B cell (primary cell): ENCODE data around the gene TJP2. TPM values are rescaled to one million over a fixed set of nuclear protein-coding genes. Genes with fewer than 3 reads are reported as not detected.
"Not testable (repeated sequence)": the region's sequence is repeated elsewhere in the genome, so short reads cannot be mapped to it uniquely, and the experiment has no call there.

Source experiments
- ATAC-seq: fragments of 200-7000 bp; cut with Tn5 transposase; one replicate; pipeline ENCODE4 v1.10.0; 2021; ENCODE audit warnings: low read depth, mild to moderate bottlenecking, moderate number of reproducible peaks, moderate library complexity
- CTCF ChIA-PET: fragments of 350-600 bp; sonication (Branson Sonifier 250); formaldehyde crosslinking; loops from one replicate; lab custom pipeline; 2021; ENCODE audit warnings: antibody characterized with exemption, inconsistent platforms; lab: Charles Lee
- POLR2A ChIA-PET: fragments of 350-600 bp; sonication (Branson Sonifier 250); formaldehyde crosslinking; loops from one replicate; lab custom pipeline; 2021; ENCODE audit warnings: antibody characterized with exemption; lab: Charles Lee
- DNase-seq: peaks from one replicate; pipeline ENCODE4 v3.0.0; 2013
- H2AFZ ChIP-seq: 2 replicates; pipeline ENCODE4 v1.6.1; 2012; ENCODE audit warnings: mild to moderate bottlenecking, low read depth, low read length; ENCODE audit not compliant: insufficient read depth, poor library complexity, severe bottlenecking
- H3K27ac ChIP-seq, 2 donors: 1 replicate in 1 of 2; 2 replicates in 1 of 2; pipeline ENCODE4 v1.5.1; 2012 to 2013; ENCODE audit warnings: low read length in 2 of 2, mild to moderate bottlenecking in 2 of 2, moderate library complexity in 1 of 2
- H3K27me3 ChIP-seq, 4 experiments: fragments of 200-600 bp in 1 of 4; sonication (generic) in 1 of 4; replicated peaks in 1 of 4; 1 replicate in 2 of 4; 2 replicates in 2 of 4; pipeline versions ENCODE4 v1.6.1 to v1.7.0; 2013 to 2016; ENCODE audit warnings: low read length in 3 of 4, mild to moderate bottlenecking in 2 of 4, mixed read lengths in 1 of 4, moderate library complexity in 1 of 4; ENCODE audit not compliant: insufficient read depth in 4 of 4, control insufficient read depth in 3 of 4; ENCODE audit errors: control extremely low read depth in 1 of 4
- H3K36me3 ChIP-seq, 2 experiments: replicated peaks in 1 of 2; 1 replicate in 1 of 2; 2 replicates in 1 of 2; pipeline versions ENCODE4 v1.6.1 to v1.7.1; 2013; ENCODE audit warnings: low read length in 1 of 2; ENCODE audit not compliant: insufficient read depth in 2 of 2, control insufficient read depth in 1 of 2; ENCODE audit errors: control extremely low read depth in 1 of 2, extremely low read depth in 1 of 2
- H3K4me1 ChIP-seq, 2 donors: fragments of 200-600 bp in 1 of 2; sonication (generic) in 1 of 2; 1 replicate in 1 of 2; 2 replicates in 1 of 2; pipeline versions ENCODE4 v1.5.1 to v1.6.1; 2013 to 2017; ENCODE audit warnings: low read length in 2 of 2; ENCODE audit not compliant: control insufficient read depth in 2 of 2, insufficient read depth in 2 of 2
- H3K4me2 ChIP-seq: replicated peaks from 2 replicates; pipeline ENCODE3; 2012; ENCODE audit warnings: mild to moderate bottlenecking, low read depth, low read length; ENCODE audit not compliant: poor library complexity, severe bottlenecking
- H3K4me3 ChIP-seq, 5 experiments: fragments of 200-600 bp in 1 of 5; sonication (generic) in 1 of 5; 1 replicate in 3 of 5; 2 replicates in 2 of 5; pipeline versions ENCODE4 v1.5.1 to v1.7.0; 2011 to 2016; ENCODE audit warnings: low read length in 4 of 5, mild to moderate bottlenecking in 4 of 5, low read depth in 2 of 5, control low read depth in 1 of 5, moderate library complexity in 1 of 5; ENCODE audit not compliant: insufficient read depth in 1 of 5; ENCODE audit errors: control extremely low read depth in 1 of 5, extremely low read depth in 1 of 5
- H3K79me2 ChIP-seq: fragments of 200-600 bp; sonication (generic); one replicate; pipeline ENCODE4 v1.6.0; 2016; ENCODE audit warnings: low read length; ENCODE audit not compliant: control insufficient read depth, insufficient read depth
- H3K9ac ChIP-seq: fragments of 200-600 bp; sonication (generic); 2 replicates; pipeline ENCODE4 v1.6.1; 2017; ENCODE audit warnings: mild to moderate bottlenecking, low read length, moderate library complexity
- H3K9me3 ChIP-seq, 3 donors: one replicate each; pipeline versions ENCODE4 v1.6.1 to v1.7.1; 2013; ENCODE audit warnings: low read length in 2 of 3; ENCODE audit not compliant: control insufficient read depth in 2 of 3, insufficient read depth in 1 of 3; ENCODE audit errors: control extremely low read depth in 1 of 3
- H4K20me1 ChIP-seq: 2 replicates; pipeline ENCODE4 v1.6.0; 2012; ENCODE audit warnings: mild to moderate bottlenecking, low read length; ENCODE audit not compliant: insufficient read depth, control insufficient read depth, poor library complexity, severe bottlenecking
- H3K27ac Mint-ChIP-seq: one replicate; pipeline ENCODE4 v1.8.0; 2021; ENCODE audit warnings: mixed read lengths
- H3K27me3 Mint-ChIP-seq: one replicate; pipeline ENCODE4 v1.8.0; 2021; ENCODE audit warnings: mixed read lengths
- H3K4me1 Mint-ChIP-seq: one replicate; pipeline ENCODE4 v1.8.0; 2021; ENCODE audit warnings: mixed read lengths
- H3K4me3 Mint-ChIP-seq: one replicate; pipeline ENCODE4 v1.8.0; 2021; ENCODE audit warnings: mixed read lengths
- H3K9me3 Mint-ChIP-seq: one replicate; pipeline ENCODE4 v1.8.0; 2022; ENCODE audit warnings: mixed read lengths; ENCODE audit not compliant: insufficient read depth
- CTCF ChIP-seq: fragments of 200-600 bp; IDR thresholded peaks from one replicate; pipeline ENCODE4 v1.8.0; 2022; ENCODE audit warnings: antibody characterized with exemption, mild to moderate bottlenecking
- EZH2 ChIP-seq: IDR thresholded peaks from 2 replicates; pipeline ENCODE4 v1.6.1; 2012; ENCODE audit warnings: borderline replicate concordance, low read depth, mild to moderate bottlenecking, moderate library complexity, low read length; ENCODE audit not compliant: insufficient read depth, poor library complexity, severe bottlenecking
- WGBS: methylation state at CpG from one replicate; pipeline ENCODE4 v1.1.5; 2013; ENCODE audit warnings: missing lambda C conversion rate; ENCODE audit not compliant: insufficient coverage; 5-methylcytosine and 5-hydroxymethylcytosine counted together
- intact Hi-C: fragments of 100-400 bp; cut with micrococcal nuclease; formaldehyde crosslinking; loops from one replicate; pipeline ENCODE4 v1.10.0; 2022
- polyA plus RNA-seq: library from polyadenylated mRNA; depleted of rRNA; stranded (reverse); fragments of >200 nt; gene quantifications from 2 replicates; pipeline ENCODE4 v1.2.3, GENCODE V29; 2012
- total RNA-seq, 2 donors: library from RNA; stranded (reverse); fragments of 120-200 nt in 1 of 2; gene quantifications; 1 replicate in 1 of 2; 2 replicates in 1 of 2; pipeline versions ENCODE4 v1.2.3 to v1.2.4, GENCODE V29; 2013 to 2022

Gene TJP2
- total and polyA plus RNA-seq, 2 donors (not counting 1 experiment from before 2014, with no cell fraction given) = 1.2 to 2.3 TPM

DNA sequence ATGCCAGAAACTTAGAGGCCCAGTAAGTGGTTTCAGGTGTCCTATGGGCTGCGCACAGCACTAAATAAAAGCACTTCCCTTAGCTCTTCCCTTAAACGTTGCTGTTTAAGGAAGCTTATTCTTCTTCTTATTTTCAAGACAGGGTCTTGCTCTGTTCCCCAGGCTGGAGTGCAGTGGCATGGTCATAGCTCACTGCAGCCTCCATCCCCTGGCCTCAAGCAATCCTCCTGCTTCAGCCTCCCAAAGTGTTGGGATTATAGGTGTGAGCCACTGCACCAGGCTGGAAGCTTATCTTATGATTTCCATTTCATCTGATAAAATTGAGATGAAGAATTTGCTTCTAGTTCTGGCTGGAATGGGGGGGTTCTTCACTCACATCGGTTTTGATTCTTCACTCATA lies 15.6 kb upstream of the TJP2 start:
- TF ChIP-seq CTCF (no peak), EZH2 (no peak)
- Histone ChIP-seq H3K27me3 (no peaks in the 10 kb centered on the region), H3K4me3 (no peak overlapping the region), H3K9ac (no peak overlapping the region), H4K20me1 (no peaks in the 10 kb centered on the region), H2AFZ (no peak overlapping the region), H3K9me3 (peaks cover 0 to 5% (median 0%) of the 10 kb centered on the region in 3 donors), H3K27ac (no peak overlapping the region), H3K36me3 (no peaks in the 10 kb centered on the region), H3K4me2 (no peak overlapping the region), H3K4me1 (peaks cover 0 to 6% of the 10 kb centered on the region in 2 donors), H3K79me2 (no peaks in the 10 kb centered on the region)
- H3K27me3 Mint-ChIP-seq = no peaks in the 10 kb centered on the region
- no peak for DNase-seq
- intact Hi-C loops = no loop called here
- H3K27ac Mint-ChIP-seq = no peak overlapping the region
- H3K4me1 Mint-ChIP-seq = peaks cover 9% of the 10 kb centered on the region
- WGBS = 50% methylated on average over 2 of the region's 3 CpGs
- ChIA-PET CTCF (interaction anchor here (0.6 to 1.2 kb wide), 2 partner anchors 10 to 376 kb away, joined by 3 read pairs; no protein-coding TSS in a partner anchor), POLR2A (interaction anchor here (0.6 kb wide), 1 partner anchor 27 kb away, joined by 5 read pairs; no protein-coding TSS in a partner anchor)
- H3K4me3 Mint-ChIP-seq = no peak overlapping the region
- ATAC-seq = no peak
- no peaks in the 10 kb centered on the region for H3K9me3 Mint-ChIP-seq

- H3K27me3 ChIP-seq, H3K4me2 ChIP-seq, H3K9me3 Mint-ChIP-seq, POLR2A ChIA-PET, H3K27ac ChIP-seq, H3K4me1 Mint-ChIP-seq, intact Hi-C loops, H3K9ac ChIP-seq, ATAC-seq, CTCF ChIA-PET, DNase-seq, H2AFZ ChIP-seq, H3K27me3 Mint-ChIP-seq, H4K20me1 ChIP-seq, H3K4me1 ChIP-seq, H3K36me3 ChIP-seq, H3K4me3 ChIP-seq, H3K9me3 ChIP-seq, H3K4me3 Mint-ChIP-seq, H3K27ac Mint-ChIP-seq, H3K79me2 ChIP-seq: not testable (repeated sequence)
- 88% methylated on average over 4 of the region's 8 CpGs for WGBS
Measured at GRCh38 chr9:69164573-69164972, 9.5 kb upstream of the TJP2 start.
